Amniotic stem cell (primary cell): Measurements from ENCODE around the gene RAP1GAP2.
"Not testable (repeated sequence)": the region's sequence is repeated elsewhere in the genome, so short reads cannot be mapped to it uniquely, and the experiment has no call there.

Experiments
- DNase-seq: peaks from one replicate; lab custom pipeline; 2025; lab: John Stamatoyannopoulos, UW

RAP1GAP2 gene

GRCh38 chr17:3046753-3047152, 250.5 kb downstream of the RAP1GAP2 start:
- no peak for DNase-seq

DNA sequence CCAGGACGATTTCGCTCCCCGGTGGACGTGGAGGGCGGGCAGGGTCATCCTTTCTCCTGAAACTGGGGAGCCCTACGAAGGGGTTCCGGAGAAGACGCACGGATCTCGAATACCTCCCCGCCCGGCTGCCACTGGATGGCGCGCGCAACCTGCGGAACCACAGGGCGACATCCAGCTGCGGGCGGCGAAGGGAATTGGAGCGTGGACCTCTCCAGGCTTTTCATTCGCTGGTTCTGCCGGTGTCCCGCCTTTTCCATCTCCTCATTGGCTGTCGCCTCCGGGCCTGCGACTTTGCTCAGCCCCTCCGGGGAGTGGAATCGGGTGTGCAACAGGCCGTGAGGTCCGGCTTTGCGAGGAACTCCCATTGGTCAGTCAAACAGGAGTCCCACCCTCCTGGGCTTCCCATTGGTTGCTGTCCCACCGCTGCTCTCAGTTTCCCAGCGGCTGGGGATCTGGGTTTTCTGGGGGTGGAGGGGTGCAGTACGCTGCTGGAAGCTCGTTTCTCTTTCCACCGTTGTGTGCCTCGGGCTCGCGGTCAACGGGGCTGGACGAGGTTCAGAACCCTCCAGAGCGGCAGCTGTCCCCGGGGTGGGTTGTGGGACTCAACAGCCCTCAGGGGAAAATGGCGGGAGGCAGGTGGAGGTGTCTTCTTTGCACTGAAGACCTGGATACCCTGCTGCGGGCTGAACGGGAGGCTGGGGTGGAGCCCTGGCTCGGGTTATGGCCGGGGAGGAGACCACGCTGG, 252.7 kb downstream of the RAP1GAP2 start:
- no peak for DNase-seq

DNA sequence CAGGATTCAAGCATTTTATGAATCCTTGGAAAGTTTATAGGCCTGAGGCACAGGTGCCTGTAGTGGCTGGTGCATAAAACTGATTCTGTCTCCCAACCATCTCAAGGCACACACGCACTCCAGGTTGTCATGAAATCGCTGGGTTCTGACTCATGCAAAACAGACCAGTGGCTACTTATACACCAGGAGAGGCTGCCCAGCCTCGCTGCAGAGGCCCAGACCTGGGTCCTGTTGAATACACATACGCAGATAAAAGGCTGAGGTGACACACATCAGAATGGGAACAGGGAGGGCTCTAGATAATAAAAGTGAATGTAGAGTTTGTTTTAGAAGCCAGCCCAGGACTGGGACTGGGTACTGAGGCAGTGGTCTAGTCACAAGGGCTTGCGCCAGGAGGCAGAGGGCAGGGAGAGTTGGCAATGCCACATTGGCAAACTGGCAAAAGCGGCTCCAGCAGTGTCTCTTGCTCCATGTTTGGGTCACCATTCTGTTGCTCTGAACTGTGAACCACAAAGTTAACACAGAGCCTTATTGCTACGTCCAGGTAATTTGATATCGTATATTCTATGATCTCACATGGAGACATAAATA, 253.6 kb downstream of the RAP1GAP2 start:
- no peak for DNase-seq

GRCh38 chr17:3054868-3055267, 258.6 kb downstream of the RAP1GAP2 start:
- not testable (repeated sequence) for DNase-seq

- DNase-seq: not testable (repeated sequence)
These were observed 266.7 kb downstream of the RAP1GAP2 start for GRCh38 chr17:3062824-3063377.

DNA sequence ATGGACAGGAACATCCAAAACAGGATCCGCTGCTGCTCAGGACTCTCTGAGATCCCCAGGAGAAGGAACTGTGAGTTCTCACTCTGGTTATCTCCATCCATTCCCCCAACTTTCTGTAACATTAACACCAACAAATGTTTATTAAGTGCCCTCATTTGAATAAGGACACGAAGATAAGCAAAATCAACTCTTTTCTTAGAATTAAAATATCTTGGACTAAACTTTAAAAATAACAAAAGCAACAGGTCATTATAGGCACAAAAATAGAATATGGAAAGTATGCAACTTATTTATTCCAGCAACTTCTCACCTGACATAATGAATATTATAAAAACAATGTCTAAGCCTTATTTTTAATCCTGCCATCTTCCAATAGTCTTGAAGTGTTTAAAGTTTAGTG, 267.3 kb downstream of the RAP1GAP2 start, which contains the start of gene OR1D5:
Gene OR1D5, minus strand, starts transcription at position 101 of the 400 bp plus-strand sequence. Its CDS starts 0 bp downstream, at position 101.
- not testable (repeated sequence) for DNase-seq

GRCh38 chr17:3065192-3065591, 269.0 kb downstream of the RAP1GAP2 start:
- DNase-seq: not testable (repeated sequence)

DNA sequence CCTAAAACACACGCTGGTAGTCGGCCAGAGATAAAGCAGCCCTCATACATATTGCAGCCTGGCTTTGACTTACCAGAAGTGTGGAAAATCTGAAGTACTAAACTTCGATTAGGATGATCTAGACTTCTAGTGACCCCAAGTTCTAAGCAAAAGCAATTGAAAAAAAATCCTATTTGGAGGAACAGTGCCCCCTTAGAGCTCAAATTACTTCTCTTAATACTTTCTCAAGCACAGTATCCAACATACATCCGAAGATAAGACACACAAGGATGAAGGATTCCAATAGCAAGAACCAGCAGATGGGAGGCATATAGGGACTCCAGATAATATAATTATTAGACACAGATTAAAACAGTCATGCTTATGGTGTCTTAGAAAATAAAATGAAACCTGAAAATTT, 277.6 kb downstream of the RAP1GAP2 start:
- DNase-seq: not testable (repeated sequence)
